OCI-M1 (cell line): ENCODE data around the gene OBP2B.

Source experiments
- DNase-seq: peaks from one replicate; lab custom pipeline; 2025; lab: John Stamatoyannopoulos, UW

Gene OBP2B

DNA sequence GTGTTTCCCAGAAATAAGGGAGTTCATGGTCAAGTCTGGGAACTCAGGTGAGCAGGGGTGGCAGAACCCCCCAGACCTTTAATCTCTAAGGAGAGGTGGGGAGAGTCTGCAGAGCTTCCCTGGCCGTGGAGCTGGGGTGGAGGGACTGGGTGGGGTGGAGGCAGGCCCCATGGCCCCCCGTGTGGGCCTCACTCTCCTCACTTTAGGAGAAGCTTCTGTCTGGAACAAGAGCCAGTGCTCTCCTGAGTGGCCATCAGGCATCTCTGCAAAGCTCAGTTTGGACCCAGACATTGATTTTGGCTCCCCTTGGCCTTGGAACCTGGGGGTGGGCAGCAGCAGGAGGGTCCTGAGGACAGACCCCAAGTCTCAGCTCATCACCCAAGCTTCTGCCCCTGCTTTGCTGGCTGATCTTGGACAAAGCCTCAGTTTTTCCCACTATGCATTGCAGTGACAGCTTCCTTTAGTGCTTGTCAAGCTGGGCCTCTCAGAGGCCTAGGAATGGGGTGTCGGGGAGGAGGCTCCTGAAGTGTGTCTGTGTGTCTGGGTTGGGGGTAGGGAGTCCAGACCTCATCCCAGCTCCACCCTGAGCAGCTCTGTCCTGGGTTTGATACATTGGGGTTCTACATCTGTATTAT lies 41.8 kb downstream of the OBP2B start:
- DNase-seq = no peak

DNA sequence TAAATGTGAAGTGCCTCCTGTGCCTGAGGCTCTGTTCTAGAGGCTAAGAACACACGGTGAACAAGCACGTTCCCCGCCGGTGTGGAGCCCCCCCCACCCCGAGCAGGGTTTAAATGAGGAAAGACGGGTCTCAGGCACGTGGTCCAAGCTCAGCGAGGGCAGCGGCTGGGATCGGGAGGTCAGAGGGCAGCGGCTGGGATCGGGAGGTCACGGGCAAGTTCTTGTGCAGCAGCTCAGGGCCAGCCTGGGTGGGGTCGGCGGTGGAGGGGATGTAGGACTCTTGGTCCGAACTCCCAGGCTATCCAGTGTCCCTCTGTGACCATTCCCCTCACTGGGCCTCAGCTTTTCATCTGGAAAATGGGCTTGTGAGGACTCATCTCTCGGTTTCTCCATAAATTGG lies 42.7 kb downstream of the OBP2B start:
- no peak for DNase-seq

GRCh38 chr9:133165452-133165730 lies 43.7 kb downstream of the OBP2B start:
- no peak for DNase-seq

GRCh38 chr9:133164191-133164590 lies 44.9 kb downstream of the OBP2B start:
- DNase-seq = no peak

GRCh38 chr9:133163504-133164172 lies 45.4 kb downstream of the OBP2B start, which contains the start of gene GBGT1:
GBGT1 (minus strand) TSS chr9:133163914; CDS start chr9:133162412, 1,502 bp downstream.
- peak; percentile 88 for DNase-seq

- no peak for DNase-seq
Measured at GRCh38 chr9:133162861-133163503, 46.1 kb downstream of the OBP2B start.

DNA sequence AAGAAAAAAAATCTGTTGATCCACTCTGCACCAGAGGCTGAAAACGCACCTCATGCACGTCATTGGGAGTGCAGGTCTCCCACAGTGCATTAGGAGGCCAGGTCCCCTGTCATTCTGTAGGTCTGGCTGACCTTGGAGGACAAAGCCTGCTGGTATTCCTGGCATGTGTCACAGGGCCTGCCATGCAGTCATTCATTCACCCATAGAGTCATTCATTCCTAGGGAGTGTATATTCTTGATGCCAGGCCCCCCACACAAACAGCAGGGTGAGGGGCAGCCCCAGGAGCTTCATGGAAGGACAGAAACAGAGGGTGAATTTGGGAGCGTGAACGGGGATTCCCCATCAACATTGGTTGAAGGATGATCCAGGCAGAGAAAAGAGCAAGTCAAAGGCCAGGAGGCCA lies 47.5 kb downstream of the OBP2B start:
- DNase-seq = no peak

GRCh38 chr9:133160742-133161546 lies 48.1 kb downstream of the OBP2B start:
- DNase-seq = peak; percentile 82

GRCh38 chr9:133158695-133159094 lies 50.4 kb downstream of the OBP2B start:
- no peak for DNase-seq
